HEK293 (cell line): ENCODE results near the gene HOXD9.

ENCODE experiments used
- CTCF ChIA-PET: fragments of 350-600 bp; formaldehyde crosslinking; extraction: SDS; loops from one replicate; lab custom pipeline; 2021; ENCODE audit warnings: antibody characterized with exemption; lab: Yijun Ruan, JAX
- POLR2A ChIA-PET: fragments of 300-600 bp; formaldehyde crosslinking; extraction: SDS; loops from one replicate; lab custom pipeline; 2020; ENCODE audit warnings: antibody characterized with exemption, inconsistent platforms; lab: Yijun Ruan, JAX
- H3K27ac ChIP-seq: fragments of 200-500 bp; sonication (Bioruptor generic); 2 replicates; pipeline ENCODE4 v1.5.1; 2014; ENCODE audit warnings: low read depth, low read length, control low read depth, inconsistent platforms; ENCODE audit errors: extremely low read depth
- H3K36me3 ChIP-seq, 2 experiments: fragments of 200-500 bp in 1 of 2; sonication (Bioruptor generic) in 1 of 2; 1 replicate in 1 of 2; 2 replicates in 1 of 2; pipeline ENCODE4 v1.5.1; 2014 to 2017; ENCODE audit warnings: inconsistent platforms in 2 of 2, low read length in 2 of 2; ENCODE audit not compliant: control insufficient read depth in 2 of 2, insufficient read depth in 1 of 2
- H3K4me1 ChIP-seq: fragments of 200-500 bp; sonication (Bioruptor generic); 2 replicates; pipeline ENCODE4 v1.5.1; 2014; ENCODE audit warnings: mild to moderate bottlenecking, low read length, inconsistent platforms; ENCODE audit not compliant: control insufficient read depth, insufficient read depth
- H3K4me3 ChIP-seq: 2 replicates; pipeline ENCODE4 v1.5.1; 2011; ENCODE audit warnings: low read depth, mild to moderate bottlenecking, control low read depth, low read length, moderate library complexity
- H3K9me3 ChIP-seq: fragments of 200-500 bp; sonication (Bioruptor generic); 2 replicates; pipeline ENCODE4 v1.5.1; 2014; ENCODE audit warnings: low read depth, low read length, inconsistent platforms; ENCODE audit not compliant: control insufficient read depth, insufficient read depth
- GLIS1 ChIP-seq: fragments of 450-650 bp; formaldehyde crosslinking; IDR thresholded peaks from 2 replicates; pipeline ENCODE4 v1.5.1; 2016; ENCODE audit warnings: missing biosample characterization, missing genetic modification characterization
- KLF9 ChIP-seq: fragments of 450-650 bp; formaldehyde crosslinking; IDR thresholded peaks from 2 replicates; pipeline ENCODE4 v1.5.1; 2016; ENCODE audit warnings: missing biosample characterization, missing genetic modification characterization, low read depth
- OSR2 ChIP-seq: fragments of 450-650 bp; formaldehyde crosslinking; IDR thresholded peaks from 2 replicates; pipeline ENCODE4 v1.5.1; 2016; ENCODE audit warnings: missing biosample characterization, missing genetic modification characterization
- PRDM1 ChIP-seq: fragments of 450-650 bp; formaldehyde crosslinking; IDR thresholded peaks from 2 replicates; pipeline ENCODE4; 2016; ENCODE audit warnings: missing biosample characterization, missing genetic modification characterization
- SP3 ChIP-seq: fragments of 450-650 bp; formaldehyde crosslinking; IDR thresholded peaks from 2 replicates; pipeline ENCODE4 v1.5.1; 2016; ENCODE audit warnings: missing biosample characterization, missing genetic modification characterization
- SP7 ChIP-seq: fragments of 450-650 bp; formaldehyde crosslinking; IDR thresholded peaks from 2 replicates; pipeline ENCODE4 v1.5.1; 2016; ENCODE audit warnings: missing biosample characterization, missing genetic modification characterization
- TRIM28 ChIP-seq: IDR thresholded peaks from 2 replicates; pipeline ENCODE4 v1.6.1; 2011; ENCODE audit warnings: low read length, control low read depth, borderline replicate concordance
- YY1 ChIP-seq: fragments of 450-650 bp; formaldehyde crosslinking; IDR thresholded peaks from 2 replicates; pipeline ENCODE4 v1.5.1; 2018; ENCODE audit warnings: missing biosample characterization, missing genetic modification characterization
- ZIC2 ChIP-seq: fragments of 450-650 bp; formaldehyde crosslinking; IDR thresholded peaks from 2 replicates; pipeline ENCODE4 v1.5.1; 2016; ENCODE audit warnings: missing biosample characterization, missing genetic modification characterization
- ZNF138 ChIP-seq: fragments of 450-650 bp; formaldehyde crosslinking; IDR thresholded peaks from 2 replicates; pipeline ENCODE4 v1.5.1; 2016; ENCODE audit warnings: missing biosample characterization, missing genetic modification characterization, borderline replicate concordance
- ZNF155 ChIP-seq: fragments of 450-650 bp; formaldehyde crosslinking; IDR thresholded peaks from 2 replicates; pipeline ENCODE4 v1.5.1; 2016; ENCODE audit warnings: missing biosample characterization, missing genetic modification characterization
- ZNF19 ChIP-seq: fragments of 450-650 bp; formaldehyde crosslinking; IDR thresholded peaks from 2 replicates; pipeline ENCODE4; 2016; ENCODE audit warnings: missing biosample characterization, missing genetic modification characterization, low read depth
- ZNF350 ChIP-seq: fragments of 450-650 bp; formaldehyde crosslinking; IDR thresholded peaks from 2 replicates; pipeline ENCODE4 v1.5.0; 2017; ENCODE audit warnings: missing biosample characterization, mild to moderate bottlenecking, missing genetic modification characterization
- ZNF391 ChIP-seq: fragments of 450-650 bp; formaldehyde crosslinking; IDR thresholded peaks from 2 replicates; pipeline ENCODE4 v1.5.1; 2016; ENCODE audit warnings: low read depth, missing biosample characterization, missing genetic modification characterization, borderline replicate concordance
- ZNF416 ChIP-seq: fragments of 450-650 bp; formaldehyde crosslinking; IDR thresholded peaks from 2 replicates; pipeline ENCODE4 v1.5.1; 2016; ENCODE audit warnings: missing biosample characterization, missing genetic modification characterization
- ZNF501 ChIP-seq: fragments of 450-650 bp; formaldehyde crosslinking; IDR thresholded peaks from 2 replicates; pipeline ENCODE4 v1.5.1; 2016; ENCODE audit warnings: missing biosample characterization, missing genetic modification characterization
- ZNF521 ChIP-seq: fragments of 450-650 bp; formaldehyde crosslinking; IDR thresholded peaks from 2 replicates; pipeline ENCODE4 v1.5.1; 2017; ENCODE audit warnings: missing biosample characterization, mild to moderate bottlenecking, missing genetic modification characterization
- ZNF600 ChIP-seq: fragments of 450-650 bp; formaldehyde crosslinking; IDR thresholded peaks from 2 replicates; pipeline ENCODE4 v1.5.1; 2016; ENCODE audit warnings: missing biosample characterization, missing genetic modification characterization
- ZNF610 ChIP-seq: fragments of 450-650 bp; formaldehyde crosslinking; IDR thresholded peaks from 2 replicates; pipeline ENCODE4 v1.5.1; 2016; ENCODE audit warnings: missing biosample characterization, missing genetic modification characterization, borderline replicate concordance
- ZNF658 ChIP-seq: fragments of 450-650 bp; formaldehyde crosslinking; IDR thresholded peaks from 2 replicates; pipeline ENCODE4; 2016; ENCODE audit warnings: missing biosample characterization, missing genetic modification characterization
- ZNF785 ChIP-seq: fragments of 450-650 bp; formaldehyde crosslinking; IDR thresholded peaks from 2 replicates; pipeline ENCODE4 v1.5.1; 2016; ENCODE audit warnings: missing biosample characterization, missing genetic modification characterization
- ZSCAN30 ChIP-seq: fragments of 450-650 bp; IDR thresholded peaks from 2 replicates; pipeline ENCODE4 v1.5.1; 2018; ENCODE audit warnings: missing biosample characterization, mild to moderate bottlenecking, missing genetic modification characterization, moderate library complexity
- TF ChIP-seq, protein P1 (sequence below): fragments of 450-650 bp; formaldehyde crosslinking; IDR thresholded peaks from 2 replicates; pipeline ENCODE4 v1.5.1; 2016; ENCODE audit warnings: missing biosample characterization, missing genetic modification characterization
- TF ChIP-seq, protein P2 (sequence below): fragments of 450-650 bp; formaldehyde crosslinking; IDR thresholded peaks from 2 replicates; pipeline ENCODE4 v1.5.1; 2016; ENCODE audit warnings: missing biosample characterization, missing genetic modification characterization
- TF ChIP-seq, protein P3 (sequence below): fragments of 450-650 bp; formaldehyde crosslinking; IDR thresholded peaks from 2 replicates; pipeline ENCODE4 v1.5.1; 2017; ENCODE audit warnings: missing biosample characterization, missing genetic modification characterization

The HOXD9 gene

DNA sequence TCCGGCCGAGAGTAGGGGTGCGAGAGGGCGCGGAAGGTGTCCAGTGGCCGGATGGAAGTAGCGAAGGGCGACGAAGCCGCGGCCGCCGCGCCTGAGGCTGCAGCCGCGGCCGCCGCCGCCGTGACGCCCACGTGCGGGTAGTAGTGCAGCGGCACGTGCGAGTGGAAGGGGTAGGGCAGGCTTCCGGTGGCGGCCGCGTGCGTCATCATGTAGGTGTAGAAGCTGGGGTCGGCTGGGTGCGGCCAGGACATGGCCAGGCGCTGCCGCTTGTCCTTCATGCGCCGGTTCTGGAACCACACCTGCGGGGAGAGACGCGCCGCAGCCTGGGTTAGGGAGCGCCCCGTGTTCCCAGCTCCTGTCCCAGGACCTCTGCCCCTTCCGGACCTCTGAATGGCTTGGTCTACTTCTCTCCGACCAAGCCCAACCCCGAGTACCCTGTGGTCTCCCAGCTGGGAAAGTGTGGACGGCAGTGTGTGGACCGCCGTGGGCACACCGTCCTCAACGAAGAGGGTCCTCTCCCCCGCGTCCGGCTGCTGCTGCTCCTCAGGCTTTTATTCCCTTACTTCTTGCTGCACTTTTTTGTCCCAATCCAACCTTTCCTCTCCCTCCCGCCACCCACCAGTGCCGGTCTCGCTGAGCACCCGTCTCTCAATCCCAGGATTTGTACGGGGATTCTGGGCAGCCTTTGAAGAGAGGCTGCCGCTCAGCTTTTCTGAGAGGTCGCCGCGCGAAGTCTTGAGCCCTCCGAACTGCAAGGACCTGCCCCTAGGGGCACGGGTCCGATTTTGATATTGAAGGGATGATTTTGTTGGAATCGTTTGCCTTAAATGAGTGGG is 41.8 kb upstream of the HOXD9 start (continued):
- TF ChIP-seq, protein P1, sequence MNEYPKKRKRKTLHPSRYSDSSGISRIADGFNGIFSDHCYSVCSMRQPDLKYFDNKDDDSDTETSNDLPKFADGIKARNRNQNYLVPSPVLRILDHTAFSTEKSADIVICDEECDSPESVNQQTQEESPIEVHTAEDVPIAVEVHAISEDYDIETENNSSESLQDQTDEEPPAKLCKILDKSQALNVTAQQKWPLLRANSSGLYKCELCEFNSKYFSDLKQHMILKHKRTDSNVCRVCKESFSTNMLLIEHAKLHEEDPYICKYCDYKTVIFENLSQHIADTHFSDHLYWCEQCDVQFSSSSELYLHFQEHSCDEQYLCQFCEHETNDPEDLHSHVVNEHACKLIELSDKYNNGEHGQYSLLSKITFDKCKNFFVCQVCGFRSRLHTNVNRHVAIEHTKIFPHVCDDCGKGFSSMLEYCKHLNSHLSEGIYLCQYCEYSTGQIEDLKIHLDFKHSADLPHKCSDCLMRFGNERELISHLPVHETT (tag by site-specific recombination) = no peak
- 0 out of 2 replicates have a peak, but pooled peaks have one; percentile 43 for TF ChIP-seq OSR2
- no peak for TF ChIP-seq ZNF658 (tag by site-specific recombination)
- TF ChIP-seq, all 188 proteins: peak for 21

DNA sequence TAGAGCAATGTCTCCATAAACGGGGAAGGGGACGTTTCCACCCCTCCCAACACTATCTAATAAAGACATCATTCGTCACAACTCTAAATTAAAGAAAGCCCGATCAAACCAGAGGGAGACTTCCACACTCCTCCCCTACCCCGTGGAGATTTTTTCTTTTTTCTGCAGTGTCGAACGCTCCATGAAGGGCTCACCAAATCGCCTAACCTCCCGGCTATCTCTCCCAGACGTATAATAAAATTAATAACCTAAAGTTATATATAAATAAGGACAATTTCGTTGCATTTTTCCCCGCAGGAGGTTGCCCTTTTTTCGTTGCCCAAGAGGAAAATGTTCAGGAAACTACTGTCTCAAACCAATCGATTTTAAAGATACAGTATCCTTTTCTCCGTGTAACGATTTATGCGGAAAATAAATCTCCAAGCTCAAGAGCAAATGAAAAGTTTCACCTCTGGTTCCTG is 41.1 kb upstream of the HOXD9 start:
- no peak overlapping the region for H3K4me3 ChIP-seq
- H3K4me1 ChIP-seq = no peaks in the 10 kb centered on the region
- ChIA-PET CTCF (interaction anchor here (0.6 to 3.2 kb wide), 5 partner anchors 15 to 877 kb away, joined by 3 to 44 read pairs (median 5); no protein-coding TSS in a partner anchor), POLR2A (interaction anchor here (1.0 to 2.7 kb wide), 2 partner anchors 25 to 79 kb away, joined by 5 to 12 read pairs; partner anchors contain the start of genes HOXD11 and LNPK)
- H3K9me3 ChIP-seq = no peaks in the 10 kb centered on the region
- H3K27ac ChIP-seq = no peak overlapping the region
- no peaks in the 10 kb centered on the region for H3K36me3 ChIP-seq
- no peak for TF ChIP-seq GLIS1
- no peak for TF ChIP-seq ZNF155
- TF ChIP-seq SP7 (tag by site-specific recombination) = no peak
- TF ChIP-seq KLF9 = no peak

DNA sequence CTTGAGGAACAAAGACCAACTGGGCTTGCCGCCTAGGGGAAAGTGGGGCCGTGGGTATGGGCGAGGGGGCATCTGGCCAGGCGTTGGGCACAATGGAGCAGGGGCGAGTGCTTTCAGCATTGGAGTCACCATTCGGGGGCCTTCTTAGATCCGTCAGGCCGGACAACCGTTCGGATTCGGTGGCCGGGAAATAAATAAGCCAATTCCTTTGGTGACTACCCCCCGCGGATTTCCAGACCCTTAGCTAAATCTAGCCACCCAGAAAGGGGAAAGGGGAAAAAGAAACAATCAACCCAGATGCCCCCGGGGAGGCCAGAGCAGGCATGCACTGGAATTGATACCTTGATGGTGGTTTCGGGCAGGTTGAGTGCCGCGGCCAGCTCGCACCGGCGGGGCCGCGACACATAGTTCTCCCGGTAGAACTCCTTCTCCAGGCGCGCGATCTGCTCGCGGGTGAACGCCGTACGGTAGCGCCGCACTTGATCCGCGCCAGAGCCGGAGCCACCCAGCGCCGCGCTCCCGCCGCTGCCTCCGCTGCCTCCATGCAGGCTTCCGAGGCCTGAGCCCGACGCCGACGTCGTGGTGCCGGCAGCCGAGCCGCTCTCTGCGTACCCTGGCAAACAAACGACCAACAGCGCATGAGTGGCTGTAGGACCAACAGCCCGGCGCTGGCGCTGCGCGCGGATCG is 40.5 kb upstream of the HOXD9 start:
- Histone ChIP-seq H3K36me3 (no peaks in the 10 kb centered on the region), H3K9me3 (no peaks in the 10 kb centered on the region), H3K27ac (no peak overlapping the region), H3K4me3 (no peak overlapping the region), H3K4me1 (no peaks in the 10 kb centered on the region)
- TF ChIP-seq SP3 (tag by site-specific recombination) (no peak), ZNF155 (no peak)
- TF ChIP-seq, protein P2, sequence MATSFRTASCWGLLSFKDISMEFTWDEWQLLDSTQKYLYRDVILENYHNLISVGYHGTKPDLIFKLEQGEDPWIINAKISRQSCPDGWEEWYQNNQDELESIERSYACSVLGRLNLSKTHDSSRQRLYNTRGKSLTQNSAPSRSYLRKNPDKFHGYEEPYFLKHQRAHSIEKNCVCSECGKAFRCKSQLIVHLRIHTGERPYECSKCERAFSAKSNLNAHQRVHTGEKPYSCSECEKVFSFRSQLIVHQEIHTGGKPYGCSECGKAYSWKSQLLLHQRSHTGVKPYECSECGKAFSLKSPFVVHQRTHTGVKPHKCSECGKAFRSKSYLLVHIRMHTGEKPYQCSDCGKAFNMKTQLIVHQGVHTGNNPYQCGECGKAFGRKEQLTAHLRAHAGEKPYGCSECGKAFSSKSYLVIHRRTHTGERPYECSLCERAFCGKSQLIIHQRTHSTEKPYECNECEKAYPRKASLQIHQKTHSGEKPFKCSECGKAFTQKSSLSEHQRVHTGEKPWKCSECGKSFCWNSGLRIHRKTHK (tag by site-specific recombination) = no peak
- ChIA-PET POLR2A (no interaction called here), CTCF (interaction anchor here (0.6 to 3.2 kb wide), 4 partner anchors 15 to 548 kb away, joined by 3 to 28 read pairs (median 6); no protein-coding TSS in a partner anchor)

DNA sequence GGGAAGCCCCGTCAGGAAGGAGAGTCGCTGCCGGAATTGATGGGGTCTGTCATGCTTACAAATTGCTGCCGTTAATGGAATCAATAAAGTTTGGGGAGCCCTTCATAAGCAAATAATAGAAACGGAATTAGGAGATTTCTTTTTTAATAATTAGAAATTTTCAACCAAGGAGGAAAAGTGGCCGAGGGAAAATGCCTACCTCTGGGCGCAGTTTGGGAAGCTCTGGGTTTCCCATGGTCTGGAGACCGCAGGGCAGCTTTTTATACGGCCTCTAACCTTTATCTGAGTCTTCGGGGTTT is 40.0 kb upstream of the HOXD9 start:
- POLR2A ChIA-PET = no interaction called here
- no peaks in the 10 kb centered on the region for H3K36me3 ChIP-seq
- H3K9me3 ChIP-seq = no peaks in the 10 kb centered on the region
- CTCF ChIA-PET = interaction anchor here (0.7 to 2.7 kb wide), 4 partner anchors 15 to 1385 kb away, joined by 3 to 8 read pairs (median 4); no protein-coding TSS in a partner anchor
- H3K27ac ChIP-seq = no peak overlapping the region
- H3K4me1 ChIP-seq = no peaks in the 10 kb centered on the region
- H3K4me3 ChIP-seq = no peak overlapping the region
- TF ChIP-seq, protein P3, sequence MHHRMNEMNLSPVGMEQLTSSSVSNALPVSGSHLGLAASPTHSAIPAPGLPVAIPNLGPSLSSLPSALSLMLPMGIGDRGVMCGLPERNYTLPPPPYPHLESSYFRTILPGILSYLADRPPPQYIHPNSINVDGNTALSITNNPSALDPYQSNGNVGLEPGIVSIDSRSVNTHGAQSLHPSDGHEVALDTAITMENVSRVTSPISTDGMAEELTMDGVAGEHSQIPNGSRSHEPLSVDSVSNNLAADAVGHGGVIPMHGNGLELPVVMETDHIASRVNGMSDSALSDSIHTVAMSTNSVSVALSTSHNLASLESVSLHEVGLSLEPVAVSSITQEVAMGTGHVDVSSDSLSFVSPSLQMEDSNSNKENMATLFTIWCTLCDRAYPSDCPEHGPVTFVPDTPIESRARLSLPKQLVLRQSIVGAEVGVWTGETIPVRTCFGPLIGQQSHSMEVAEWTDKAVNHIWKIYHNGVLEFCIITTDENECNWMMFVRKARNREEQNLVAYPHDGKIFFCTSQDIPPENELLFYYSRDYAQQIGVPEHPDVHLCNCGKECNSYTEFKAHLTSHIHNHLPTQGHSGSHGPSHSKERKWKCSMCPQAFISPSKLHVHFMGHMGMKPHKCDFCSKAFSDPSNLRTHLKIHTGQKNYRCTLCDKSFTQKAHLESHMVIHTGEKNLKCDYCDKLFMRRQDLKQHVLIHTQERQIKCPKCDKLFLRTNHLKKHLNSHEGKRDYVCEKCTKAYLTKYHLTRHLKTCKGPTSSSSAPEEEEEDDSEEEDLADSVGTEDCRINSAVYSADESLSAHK (tag by site-specific recombination) = no peak
- TF ChIP-seq ZNF350 (tag by site-specific recombination) (no peak), ZNF521 (tag by site-specific recombination) (no peak), ZNF501 (tag by site-specific recombination) (no peak), ZNF391 (tag by site-specific recombination) (no peak), TRIM28 (no peak), PRDM1 (tag by site-specific recombination) (no peak), ZIC2 (tag by site-specific recombination) (no peak), ZNF610 (tag by site-specific recombination) (no peak), ZNF138 (tag by site-specific recombination) (no peak), ZNF416 (no peak), ZNF785 (tag by site-specific recombination) (no peak), ZNF600 (tag by site-specific recombination) (no peak), ZSCAN30 (tag by site-specific recombination) (no peak), YY1 (tag by site-specific recombination) (no peak), ZNF19 (tag by site-specific recombination) (no peak)
